Measurements from ENCODE around the gene VTI1A.

VTI1A gene

DNA sequence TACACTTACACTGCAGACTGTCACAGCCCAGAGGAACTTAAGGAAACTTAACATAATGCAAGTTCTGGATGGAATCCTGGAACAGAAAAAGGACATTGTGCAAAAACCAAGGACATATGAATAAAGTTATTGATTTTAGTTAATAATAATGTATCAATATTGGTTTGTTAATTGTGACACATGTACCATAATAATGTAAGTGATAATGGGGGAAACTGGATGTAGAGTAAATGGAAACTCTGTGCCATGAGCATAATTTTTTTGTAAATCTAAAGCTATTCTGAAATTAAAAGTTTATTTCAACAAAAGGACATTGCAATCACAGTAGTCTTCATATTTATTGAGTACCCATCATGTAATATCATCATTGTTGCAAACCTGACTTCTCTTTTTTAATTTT lies 107.2 kb downstream of the VTI1A start:
- no peak overlapping the region for H3K4me3 ChIP-seq (ENCODE audit: low read length in 2 of 2)
- no peaks in the 10 kb centered on the region for H3K4me1 ChIP-seq (ENCODE audit: control insufficient read depth in 2 of 2, insufficient read depth in 2 of 2, low read length in 2 of 2)
- H3K27me3 ChIP-seq (ENCODE audit: control insufficient read depth in 2 of 2, insufficient read depth in 2 of 2, low read length in 2 of 2): no peaks in the 10 kb centered on the region
- no peak overlapping the region for H3K9ac ChIP-seq (ENCODE audit: low read depth in 1 of 2, low read length in 2 of 2)
- H3K27ac ChIP-seq (ENCODE audit: low read depth in 2 of 2, low read length in 2 of 2): no peak overlapping the region
- no peaks in the 10 kb centered on the region for H3K9me3 ChIP-seq (ENCODE audit: control insufficient read depth in 2 of 2, low read length in 2 of 2)
- H3K36me3 ChIP-seq (ENCODE audit: control insufficient read depth in 2 of 2, insufficient read depth in 2 of 2, low read length in 2 of 2): no peaks in the 10 kb centered on the region

DNA sequence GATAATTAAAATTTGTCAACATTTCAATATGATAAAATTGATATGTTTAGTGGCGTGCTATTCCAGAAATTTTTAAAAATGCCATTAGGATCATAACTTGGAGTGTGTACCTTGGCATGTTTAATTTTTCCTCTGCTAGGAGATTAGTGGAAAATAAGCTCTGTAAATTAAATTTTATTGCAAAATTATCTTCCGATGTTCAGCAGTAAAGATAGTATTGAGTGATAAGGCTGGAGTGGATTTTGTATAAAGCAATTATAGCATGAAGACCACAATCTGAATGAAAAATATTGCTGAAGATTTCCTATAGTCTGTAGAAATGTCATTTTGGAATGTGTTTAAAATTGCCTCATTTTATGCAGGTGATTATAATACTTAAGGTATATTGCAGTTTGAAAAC lies 110.2 kb downstream of the VTI1A start:
- Histone ChIP-seq H3K27me3 (ENCODE audit: control insufficient read depth in 2 of 2, insufficient read depth in 2 of 2, low read length in 2 of 2) (no peaks in the 10 kb centered on the region), H3K9ac (ENCODE audit: low read depth in 1 of 2, low read length in 2 of 2) (no peak overlapping the region), H3K27ac (ENCODE audit: low read depth in 2 of 2, low read length in 2 of 2) (no peak overlapping the region), H3K4me3 (ENCODE audit: low read length in 2 of 2) (no peak overlapping the region), H3K36me3 (ENCODE audit: control insufficient read depth in 2 of 2, insufficient read depth in 2 of 2, low read length in 2 of 2) (no peaks in the 10 kb centered on the region), H3K4me1 (ENCODE audit: control insufficient read depth in 2 of 2, insufficient read depth in 2 of 2, low read length in 2 of 2) (no peaks in the 10 kb centered on the region), H3K9me3 (ENCODE audit: control insufficient read depth in 2 of 2, low read length in 2 of 2) (no peaks in the 10 kb centered on the region)

DNA sequence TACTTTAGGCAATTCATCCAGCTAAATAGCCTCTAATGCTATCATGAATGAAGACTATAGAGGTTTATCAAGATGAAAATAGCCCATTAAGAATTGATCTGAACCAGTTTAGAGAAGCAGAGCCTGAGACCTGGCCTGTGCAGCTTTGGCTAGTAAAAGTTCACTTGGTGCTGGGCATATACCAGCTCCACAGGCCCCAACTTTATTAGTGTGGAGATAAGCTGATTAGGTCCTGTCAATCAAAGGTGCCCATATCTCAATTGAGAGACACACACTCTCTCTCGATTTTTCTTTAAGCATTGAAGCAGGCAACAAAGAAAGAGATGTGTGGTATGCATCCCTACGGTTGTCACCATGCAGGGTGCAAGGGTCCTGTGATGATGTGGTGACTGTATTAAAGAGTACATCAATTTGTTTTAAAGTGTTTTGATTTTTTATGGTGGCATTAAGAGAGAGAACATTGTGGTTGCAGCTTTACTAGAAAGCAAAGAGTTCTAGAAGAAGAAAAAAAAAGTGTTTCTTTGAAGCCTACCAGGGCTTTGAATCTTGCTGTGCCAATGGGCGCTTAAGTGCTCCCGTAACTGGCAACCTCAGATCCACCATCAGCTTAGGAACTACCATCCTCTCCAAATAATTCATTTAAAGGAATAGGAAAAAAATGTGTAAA lies 111.6 kb downstream of the VTI1A start:
- Histone ChIP-seq H3K4me3 (ENCODE audit: low read length in 2 of 2) (no peak overlapping the region), H3K27ac (ENCODE audit: low read depth in 2 of 2, low read length in 2 of 2) (no peak overlapping the region), H3K27me3 (ENCODE audit: control insufficient read depth in 2 of 2, insufficient read depth in 2 of 2, low read length in 2 of 2) (no peaks in the 10 kb centered on the region), H3K36me3 (ENCODE audit: control insufficient read depth in 2 of 2, insufficient read depth in 2 of 2, low read length in 2 of 2) (no peaks in the 10 kb centered on the region), H3K9ac (ENCODE audit: low read depth in 1 of 2, low read length in 2 of 2) (no peak overlapping the region), H3K4me1 (ENCODE audit: control insufficient read depth in 2 of 2, insufficient read depth in 2 of 2, low read length in 2 of 2) (no peaks in the 10 kb centered on the region), H3K9me3 (ENCODE audit: control insufficient read depth in 2 of 2, low read length in 2 of 2) (no peaks in the 10 kb centered on the region)

DNA sequence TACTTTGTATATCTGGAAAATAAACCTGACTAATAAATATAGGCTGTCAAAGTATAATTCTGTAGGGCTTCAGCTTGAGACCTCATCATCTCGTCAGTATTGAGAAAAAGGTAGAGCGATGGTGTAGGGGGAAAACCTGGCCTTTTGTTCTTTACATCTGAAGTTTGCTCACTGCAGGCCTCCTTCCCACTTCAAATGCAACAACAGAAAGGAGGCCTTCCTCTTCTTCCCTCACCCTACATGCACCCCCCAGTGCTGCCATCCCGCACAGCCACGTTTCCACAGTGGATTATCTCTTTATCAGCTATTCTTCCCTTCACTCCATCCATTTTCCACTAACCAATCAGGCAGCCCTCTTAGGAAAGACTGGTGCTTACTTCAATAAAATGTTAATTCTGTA lies 112.3 kb downstream of the VTI1A start:
- H3K4me1 ChIP-seq (ENCODE audit: control insufficient read depth in 2 of 2, insufficient read depth in 2 of 2, low read length in 2 of 2): no peaks in the 10 kb centered on the region

GRCh38 chr10:112562122-112562521 lies 115.1 kb downstream of the VTI1A start:
- no peaks in the 10 kb centered on the region for H3K9me3 ChIP-seq (ENCODE audit: control insufficient read depth in 2 of 2, low read length in 2 of 2)
- H3K9ac ChIP-seq (ENCODE audit: low read depth in 1 of 2, low read length in 2 of 2): no peak overlapping the region
- H3K4me3 ChIP-seq (ENCODE audit: low read length in 2 of 2): no peak overlapping the region
- H3K4me1 ChIP-seq (ENCODE audit: control insufficient read depth in 2 of 2, insufficient read depth in 2 of 2, low read length in 2 of 2): no peaks in the 10 kb centered on the region
- H3K27ac ChIP-seq (ENCODE audit: low read depth in 2 of 2, low read length in 2 of 2): no peak overlapping the region
- H3K36me3 ChIP-seq (ENCODE audit: control insufficient read depth in 2 of 2, insufficient read depth in 2 of 2, low read length in 2 of 2): no peaks in the 10 kb centered on the region
- H3K27me3 ChIP-seq (ENCODE audit: control insufficient read depth in 2 of 2, insufficient read depth in 2 of 2, low read length in 2 of 2): no peaks in the 10 kb centered on the region

More for the DNA sequence above, 112.3 kb downstream of the VTI1A start:
- H3K27ac ChIP-seq (ENCODE audit: low read depth in 2 of 2, low read length in 2 of 2): no peak overlapping the region
- H3K27me3 ChIP-seq (ENCODE audit: control insufficient read depth in 2 of 2, insufficient read depth in 2 of 2, low read length in 2 of 2): no peaks in the 10 kb centered on the region
- H3K9ac ChIP-seq (ENCODE audit: low read depth in 1 of 2, low read length in 2 of 2): no peak overlapping the region
- H3K36me3 ChIP-seq (ENCODE audit: control insufficient read depth in 2 of 2, insufficient read depth in 2 of 2, low read length in 2 of 2): no peaks in the 10 kb centered on the region
- no peaks in the 10 kb centered on the region for H3K9me3 ChIP-seq (ENCODE audit: control insufficient read depth in 2 of 2, low read length in 2 of 2)
- no peak overlapping the region for H3K4me3 ChIP-seq (ENCODE audit: low read length in 2 of 2)

DNA sequence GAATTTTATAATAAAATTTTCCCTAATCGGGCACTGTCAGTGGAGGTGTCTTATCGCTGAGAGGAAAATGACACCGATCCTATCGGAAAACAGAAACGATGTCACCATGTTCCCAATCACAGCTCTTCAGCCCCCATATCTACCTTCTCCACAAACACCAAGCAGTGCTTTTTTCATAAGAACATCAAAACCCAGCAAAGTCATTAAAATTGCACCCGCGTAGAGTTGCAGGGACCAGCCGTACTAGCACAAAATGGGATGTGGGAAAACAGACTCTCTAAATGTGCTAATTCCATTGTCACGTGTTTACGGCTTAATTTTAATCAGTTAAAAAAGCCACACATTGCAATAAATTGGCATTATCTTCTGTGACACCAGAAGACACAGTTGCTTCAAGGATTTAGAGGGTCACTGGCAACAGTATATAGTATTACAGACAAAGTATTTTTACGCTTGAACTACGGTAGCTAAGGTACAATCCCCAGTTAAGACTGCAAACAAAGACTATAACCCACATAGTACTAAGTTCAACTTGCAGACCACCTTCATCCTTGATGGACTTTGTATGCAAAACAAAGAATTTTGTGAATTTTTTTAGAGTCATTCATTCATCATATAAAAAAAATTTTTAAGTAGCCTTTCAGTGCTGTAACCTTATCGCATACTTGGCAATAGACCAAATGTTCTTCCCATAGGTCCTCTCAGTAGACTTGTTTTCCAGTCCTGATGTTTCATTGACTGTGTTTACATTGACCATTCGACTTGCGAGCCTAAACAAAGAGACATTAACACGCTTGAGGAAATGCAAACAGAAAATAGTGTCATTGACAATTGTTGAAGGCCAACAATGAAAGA lies 116.0 kb downstream of the VTI1A start:
- Histone ChIP-seq H3K9me3 (ENCODE audit: control insufficient read depth in 2 of 2, low read length in 2 of 2) (no peaks in the 10 kb centered on the region), H3K4me3 (ENCODE audit: low read length in 2 of 2) (no peak overlapping the region), H3K4me1 (ENCODE audit: control insufficient read depth in 2 of 2, insufficient read depth in 2 of 2, low read length in 2 of 2) (no peaks in the 10 kb centered on the region), H3K27ac (ENCODE audit: low read depth in 2 of 2, low read length in 2 of 2) (no peak overlapping the region), H3K27me3 (ENCODE audit: control insufficient read depth in 2 of 2, insufficient read depth in 2 of 2, low read length in 2 of 2) (no peaks in the 10 kb centered on the region), H3K9ac (ENCODE audit: low read depth in 1 of 2, low read length in 2 of 2) (no peak overlapping the region), H3K36me3 (ENCODE audit: control insufficient read depth in 2 of 2, insufficient read depth in 2 of 2, low read length in 2 of 2) (no peaks in the 10 kb centered on the region)

GRCh38 chr10:112564337-112564736 lies 117.3 kb downstream of the VTI1A start:
- H3K27ac ChIP-seq (ENCODE audit: low read depth in 2 of 2, low read length in 2 of 2): no peak overlapping the region
- H3K36me3 ChIP-seq (ENCODE audit: control insufficient read depth in 2 of 2, insufficient read depth in 2 of 2, low read length in 2 of 2): no peaks in the 10 kb centered on the region
- no peak overlapping the region for H3K4me3 ChIP-seq (ENCODE audit: low read length in 2 of 2)
- H3K27me3 ChIP-seq (ENCODE audit: control insufficient read depth in 2 of 2, insufficient read depth in 2 of 2, low read length in 2 of 2): no peaks in the 10 kb centered on the region
- H3K9ac ChIP-seq (ENCODE audit: low read depth in 1 of 2, low read length in 2 of 2): no peak overlapping the region
- no peaks in the 10 kb centered on the region for H3K4me1 ChIP-seq (ENCODE audit: control insufficient read depth in 2 of 2, insufficient read depth in 2 of 2, low read length in 2 of 2)
- no peaks in the 10 kb centered on the region for H3K9me3 ChIP-seq (ENCODE audit: control insufficient read depth in 2 of 2, low read length in 2 of 2)

DNA sequence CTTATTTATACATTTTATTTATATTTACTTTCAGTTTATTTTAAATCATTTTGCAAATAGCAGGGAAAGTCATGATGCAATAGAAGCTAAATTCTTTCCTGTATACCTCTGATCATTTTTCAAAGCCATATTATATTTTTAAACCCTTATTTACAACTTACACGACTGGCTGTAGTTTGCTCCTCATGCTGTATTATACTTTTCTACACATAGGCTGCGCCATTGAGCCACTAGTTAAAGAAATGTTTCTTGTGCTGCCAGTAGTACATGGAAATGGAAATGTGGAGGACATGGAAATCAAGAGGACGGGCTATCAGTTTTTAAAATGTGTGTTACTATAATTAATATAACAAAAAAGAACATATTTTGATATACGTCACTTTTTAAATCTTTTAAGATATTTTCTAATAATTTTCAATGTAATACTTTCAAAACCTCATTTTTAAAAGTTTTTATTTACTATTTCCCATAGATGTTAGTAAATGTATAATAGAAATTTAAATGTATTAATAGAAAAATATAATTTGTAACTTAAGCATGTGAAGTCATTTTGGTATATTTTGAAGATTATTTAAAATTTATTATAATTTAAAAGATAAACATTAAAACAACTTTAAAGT lies 118.5 kb downstream of the VTI1A start:
- Histone ChIP-seq H3K27ac (ENCODE audit: low read depth in 2 of 2, low read length in 2 of 2) (no peak overlapping the region), H3K36me3 (ENCODE audit: control insufficient read depth in 2 of 2, insufficient read depth in 2 of 2, low read length in 2 of 2) (no peaks in the 10 kb centered on the region), H3K9me3 (ENCODE audit: control insufficient read depth in 2 of 2, low read length in 2 of 2) (no peaks in the 10 kb centered on the region), H3K4me3 (ENCODE audit: low read length in 2 of 2) (no peak overlapping the region), H3K27me3 (ENCODE audit: control insufficient read depth in 2 of 2, insufficient read depth in 2 of 2, low read length in 2 of 2) (no peaks in the 10 kb centered on the region), H3K9ac (ENCODE audit: low read depth in 1 of 2, low read length in 2 of 2) (no peak overlapping the region), H3K4me1 (ENCODE audit: control insufficient read depth in 2 of 2, insufficient read depth in 2 of 2, low read length in 2 of 2) (no peaks in the 10 kb centered on the region)

- Histone ChIP-seq H3K4me1 (ENCODE audit: control insufficient read depth in 2 of 2, insufficient read depth in 2 of 2, low read length in 2 of 2) (no peaks in the 10 kb centered on the region), H3K27ac (ENCODE audit: low read depth in 2 of 2, low read length in 2 of 2) (no peak overlapping the region), H3K36me3 (ENCODE audit: control insufficient read depth in 2 of 2, insufficient read depth in 2 of 2, low read length in 2 of 2) (no peaks in the 10 kb centered on the region), H3K9ac (ENCODE audit: low read depth in 1 of 2, low read length in 2 of 2) (no peak overlapping the region), H3K9me3 (ENCODE audit: control insufficient read depth in 2 of 2, low read length in 2 of 2) (no peaks in the 10 kb centered on the region), H3K27me3 (ENCODE audit: control insufficient read depth in 2 of 2, insufficient read depth in 2 of 2, low read length in 2 of 2) (no peaks in the 10 kb centered on the region), H3K4me3 (ENCODE audit: low read length in 2 of 2) (no peak overlapping the region)
Measured at GRCh38 chr10:112570585-112570984, 123.6 kb downstream of the VTI1A start.

GRCh38 chr10:112579578-112579977 lies 132.6 kb downstream of the VTI1A start:
- Histone ChIP-seq H3K27ac (ENCODE audit: low read depth in 2 of 2, low read length in 2 of 2) (no peak overlapping the region), H3K4me3 (ENCODE audit: low read length in 2 of 2) (no peak overlapping the region), H3K36me3 (ENCODE audit: control insufficient read depth in 2 of 2, insufficient read depth in 2 of 2, low read length in 2 of 2) (no peaks in the 10 kb centered on the region), H3K9ac (ENCODE audit: low read depth in 1 of 2, low read length in 2 of 2) (no peak overlapping the region), H3K27me3 (ENCODE audit: control insufficient read depth in 2 of 2, insufficient read depth in 2 of 2, low read length in 2 of 2) (no peaks in the 10 kb centered on the region), H3K4me1 (ENCODE audit: control insufficient read depth in 2 of 2, insufficient read depth in 2 of 2, low read length in 2 of 2) (no peaks in the 10 kb centered on the region), H3K9me3 (ENCODE audit: control insufficient read depth in 2 of 2, low read length in 2 of 2) (no peaks in the 10 kb centered on the region)
